Ishikawa (cell line): ENCODE measurements around the gene CXorf58.

Source experiments
- CEBPB ChIP-seq: IDR thresholded peaks from 2 replicates; pipeline ENCODE4 v1.6.1; 2012
- CREB1 ChIP-seq: IDR thresholded peaks from 2 replicates; pipeline ENCODE4 v1.6.1; 2012; ENCODE audit warnings: low read depth
- EGR1 ChIP-seq: IDR thresholded peaks from 2 replicates; pipeline ENCODE4 v1.6.1; 2012
- EP300 ChIP-seq: IDR thresholded peaks from 2 replicates; pipeline ENCODE4 v1.6.1; 2012; ENCODE audit warnings: borderline replicate concordance
- FOXM1 ChIP-seq: IDR thresholded peaks from 2 replicates; pipeline ENCODE4 v1.6.1; 2012; ENCODE audit warnings: low read depth, borderline replicate concordance
- NFIC ChIP-seq: IDR thresholded peaks from 2 replicates; pipeline ENCODE4 v1.6.1; 2012
- RAD21 ChIP-seq: IDR thresholded peaks from 2 replicates; pipeline ENCODE4 v1.6.1; 2012; ENCODE audit warnings: low read depth
- TAF1 ChIP-seq: IDR thresholded peaks from 2 replicates; pipeline ENCODE4 v1.6.1; 2012; ENCODE audit warnings: low read depth, mild to moderate bottlenecking
- TCF12 ChIP-seq: IDR thresholded peaks from 2 replicates; pipeline ENCODE4 v1.6.1; 2012; ENCODE audit warnings: low read depth
- TEAD4 ChIP-seq: IDR thresholded peaks from 2 replicates; pipeline ENCODE4 v1.6.1; 2012
- USF1 ChIP-seq: IDR thresholded peaks from 2 replicates; pipeline ENCODE4 v1.6.1; 2012
- YY1 ChIP-seq: IDR thresholded peaks from 2 replicates; pipeline ENCODE4 v1.6.1; 2012; ENCODE audit warnings: low read depth
- ZBTB7A ChIP-seq: IDR thresholded peaks from 2 replicates; pipeline ENCODE4 v1.6.1; 2012; ENCODE audit warnings: low read depth
- TF ChIP-seq, protein P1 (sequence below): IDR thresholded peaks from 2 replicates; pipeline ENCODE4 v1.6.1; 2012
- TF ChIP-seq, protein P2 (sequence below): IDR thresholded peaks from 2 replicates; pipeline ENCODE4 v1.6.1; 2012; ENCODE audit warnings: low read depth, mild to moderate bottlenecking

CXorf58 gene

DNA sequence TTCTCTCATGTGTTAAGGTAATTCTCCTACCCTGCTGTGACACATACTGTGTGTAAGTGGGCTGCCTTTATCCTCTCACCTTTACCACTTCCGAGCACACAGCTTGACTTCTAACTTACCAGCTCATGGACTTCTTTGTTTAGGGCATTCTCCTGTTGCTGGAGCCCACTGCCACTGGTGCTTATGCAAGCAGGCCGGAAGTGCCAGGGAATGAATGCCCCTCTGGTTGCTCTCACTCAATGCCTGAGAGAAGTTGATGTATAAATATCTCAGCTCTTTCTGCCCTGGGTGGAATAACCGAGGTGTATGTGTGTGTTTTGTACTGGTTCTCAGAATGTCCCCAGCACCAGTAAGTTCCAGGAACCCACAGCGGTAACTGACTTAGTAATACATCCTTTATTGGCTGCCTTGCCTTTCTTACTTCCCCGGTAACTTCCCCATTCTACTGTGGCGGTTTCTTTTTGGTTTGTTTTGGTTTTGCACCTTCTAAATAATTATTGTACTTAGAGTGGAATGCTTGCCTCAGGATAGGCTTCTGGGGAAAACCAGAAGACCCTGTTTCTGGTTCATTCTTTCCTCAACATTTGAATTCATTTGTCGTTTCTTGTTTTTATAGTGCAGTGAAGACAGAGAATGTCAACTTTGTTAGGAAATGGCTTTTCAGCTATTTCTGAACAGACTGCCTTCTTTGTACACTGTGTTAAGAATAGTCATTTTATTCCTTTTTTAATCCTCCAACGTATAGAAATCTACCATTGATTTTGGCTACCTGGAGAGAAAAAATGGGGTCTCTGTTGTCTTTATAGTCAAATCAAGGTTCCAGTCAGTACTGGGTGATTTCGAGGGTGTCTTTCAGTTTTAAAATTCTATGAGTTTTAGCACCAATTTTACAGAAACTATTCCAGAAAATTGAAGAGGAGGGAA, 45.4 kb downstream of the CXorf58 start:
- TF ChIP-seq FOXM1: no peak
- no peak for TF ChIP-seq ZBTB7A
- TF ChIP-seq TCF12: no peak
- no peak for TF ChIP-seq RAD21
- TF ChIP-seq, protein P1, sequence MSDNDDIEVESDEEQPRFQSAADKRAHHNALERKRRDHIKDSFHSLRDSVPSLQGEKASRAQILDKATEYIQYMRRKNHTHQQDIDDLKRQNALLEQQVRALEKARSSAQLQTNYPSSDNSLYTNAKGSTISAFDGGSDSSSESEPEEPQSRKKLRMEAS: no peak
- no peak for TF ChIP-seq EGR1
- no peak for TF ChIP-seq USF1

DNA sequence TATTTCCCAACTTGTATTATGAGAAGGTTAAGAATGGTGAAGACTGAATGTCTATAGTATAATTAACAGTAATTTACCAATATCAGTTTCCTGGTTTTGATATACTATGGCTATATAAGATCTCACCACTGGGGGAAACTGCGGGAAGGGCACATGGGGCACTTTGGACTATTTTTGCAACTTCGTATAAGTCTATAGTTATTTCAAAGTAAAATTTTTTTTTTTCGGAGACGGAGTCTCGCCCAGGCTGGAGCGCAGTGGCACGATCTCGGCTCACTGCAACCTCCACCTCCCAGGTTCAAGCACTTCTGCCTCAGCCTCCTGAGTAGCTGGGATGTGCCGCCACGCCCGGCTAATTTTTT, 46.1 kb downstream of the CXorf58 start:
- TF ChIP-seq ZBTB7A (no peak), TCF12 (no peak), RAD21 (no peak), YY1 (no peak), TAF1 (no peak), EP300 (no peak), USF1 (no peak), TEAD4 (no peak), FOXM1 (no peak)
- TF ChIP-seq, protein P1: no peak

GRCh38 chrX:23954396-23954795, 46.6 kb downstream of the CXorf58 start:
- TF ChIP-seq CEBPB: no peak
- TF ChIP-seq FOXM1: no peak
- no peak for TF ChIP-seq NFIC
- TF ChIP-seq TEAD4: no peak
- no peak for TF ChIP-seq YY1
- TF ChIP-seq, protein P1: no peak
- TF ChIP-seq TCF12: no peak
- no peak for TF ChIP-seq TAF1

DNA sequence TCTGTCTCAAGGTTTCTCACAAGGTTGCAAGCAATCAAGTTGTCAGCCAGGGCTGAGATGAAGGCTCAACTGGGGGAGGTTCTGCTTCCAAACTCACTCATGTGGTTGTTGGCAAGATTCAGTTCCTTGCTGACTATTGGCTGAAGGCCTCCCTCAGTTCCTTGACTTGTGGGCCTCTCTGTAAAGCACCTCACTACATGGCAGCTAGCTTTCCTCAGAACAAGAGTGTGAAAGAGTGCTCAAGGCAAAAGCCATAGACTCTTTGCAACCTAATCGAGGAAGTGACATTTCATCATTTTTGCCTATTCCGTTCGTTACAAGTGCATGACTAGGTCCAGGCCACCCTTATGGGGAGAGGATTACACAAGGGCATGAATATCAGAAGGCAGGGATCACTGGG, 52.0 kb downstream of the CXorf58 start:
- TF ChIP-seq, protein P1: no peak
- no peak for TF ChIP-seq EP300
- no peak for TF ChIP-seq CEBPB
- no peak for TF ChIP-seq ZBTB7A
- no peak for TF ChIP-seq TEAD4
- TF ChIP-seq TCF12: no peak
- no peak for TF ChIP-seq NFIC
- TF ChIP-seq USF1: no peak
- TF ChIP-seq CREB1: no peak
- TF ChIP-seq TAF1: no peak
- no peak for TF ChIP-seq FOXM1
- TF ChIP-seq, protein P2, sequence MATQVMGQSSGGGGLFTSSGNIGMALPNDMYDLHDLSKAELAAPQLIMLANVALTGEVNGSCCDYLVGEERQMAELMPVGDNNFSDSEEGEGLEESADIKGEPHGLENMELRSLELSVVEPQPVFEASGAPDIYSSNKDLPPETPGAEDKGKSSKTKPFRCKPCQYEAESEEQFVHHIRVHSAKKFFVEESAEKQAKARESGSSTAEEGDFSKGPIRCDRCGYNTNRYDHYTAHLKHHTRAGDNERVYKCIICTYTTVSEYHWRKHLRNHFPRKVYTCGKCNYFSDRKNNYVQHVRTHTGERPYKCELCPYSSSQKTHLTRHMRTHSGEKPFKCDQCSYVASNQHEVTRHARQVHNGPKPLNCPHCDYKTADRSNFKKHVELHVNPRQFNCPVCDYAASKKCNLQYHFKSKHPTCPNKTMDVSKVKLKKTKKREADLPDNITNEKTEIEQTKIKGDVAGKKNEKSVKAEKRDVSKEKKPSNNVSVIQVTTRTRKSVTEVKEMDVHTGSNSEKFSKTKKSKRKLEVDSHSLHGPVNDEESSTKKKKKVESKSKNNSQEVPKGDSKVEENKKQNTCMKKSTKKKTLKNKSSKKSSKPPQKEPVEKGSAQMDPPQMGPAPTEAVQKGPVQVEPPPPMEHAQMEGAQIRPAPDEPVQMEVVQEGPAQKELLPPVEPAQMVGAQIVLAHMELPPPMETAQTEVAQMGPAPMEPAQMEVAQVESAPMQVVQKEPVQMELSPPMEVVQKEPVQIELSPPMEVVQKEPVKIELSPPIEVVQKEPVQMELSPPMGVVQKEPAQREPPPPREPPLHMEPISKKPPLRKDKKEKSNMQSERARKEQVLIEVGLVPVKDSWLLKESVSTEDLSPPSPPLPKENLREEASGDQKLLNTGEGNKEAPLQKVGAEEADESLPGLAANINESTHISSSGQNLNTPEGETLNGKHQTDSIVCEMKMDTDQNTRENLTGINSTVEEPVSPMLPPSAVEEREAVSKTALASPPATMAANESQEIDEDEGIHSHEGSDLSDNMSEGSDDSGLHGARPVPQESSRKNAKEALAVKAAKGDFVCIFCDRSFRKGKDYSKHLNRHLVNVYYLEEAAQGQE: no peak
- TF ChIP-seq YY1: no peak
- TF ChIP-seq RAD21: no peak
- TF ChIP-seq EGR1: no peak

DNA sequence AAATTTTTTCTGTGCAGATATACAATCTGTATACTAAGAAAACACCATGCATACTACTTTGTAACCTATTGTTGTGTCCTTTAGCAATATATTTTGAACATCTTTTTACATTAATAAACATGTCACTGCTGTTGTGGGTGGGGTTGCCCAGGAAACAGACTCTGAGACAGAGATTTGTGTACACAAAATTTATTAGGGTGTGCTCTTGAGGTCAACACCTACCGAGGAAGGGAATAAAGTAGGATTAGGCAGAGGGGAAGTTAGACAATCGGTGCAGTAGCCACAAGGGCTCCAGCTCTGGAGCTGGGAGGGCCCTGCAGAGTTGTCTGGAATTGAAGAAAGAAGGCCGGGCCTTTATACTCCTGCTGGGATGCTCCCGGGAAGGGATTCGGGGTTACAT, 56.4 kb downstream of the CXorf58 start:
- TF ChIP-seq TCF12 (no peak), ZBTB7A (no peak), TEAD4 (no peak), USF1 (no peak), CREB1 (no peak), TAF1 (no peak), NFIC (no peak), FOXM1 (no peak), EP300 (no peak)
- TF ChIP-seq, protein P1: no peak

DNA sequence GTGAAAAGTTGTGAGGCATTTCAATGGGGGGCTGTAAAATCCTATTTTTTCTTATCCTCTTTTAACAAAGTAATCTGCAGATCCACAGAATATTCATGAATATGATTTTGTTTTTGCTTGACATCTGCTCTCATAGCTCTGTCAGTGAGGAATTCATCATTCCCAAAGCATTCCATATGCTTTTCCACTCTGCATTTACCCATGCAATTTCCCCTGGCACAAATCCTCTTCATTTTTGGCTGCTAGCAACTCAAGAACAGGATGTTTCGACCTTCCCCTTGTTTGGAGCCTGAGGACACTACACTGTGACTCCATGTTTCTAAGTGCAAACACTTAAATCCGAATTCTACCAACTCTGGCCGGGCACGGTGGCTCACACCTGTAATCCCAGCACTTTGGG, 70.7 kb downstream of the CXorf58 start:
- no peak for TF ChIP-seq USF1
- no peak for TF ChIP-seq EGR1
- TF ChIP-seq TEAD4: no peak
- no peak for TF ChIP-seq RAD21
- no peak for TF ChIP-seq CREB1
- TF ChIP-seq TCF12: no peak
- TF ChIP-seq NFIC: no peak
- TF ChIP-seq EP300: no peak
- TF ChIP-seq, protein P2: no peak
- TF ChIP-seq, protein P1: no peak
- TF ChIP-seq TAF1: no peak
